K562 treated with DMSO at 1 percent for 12 hours (cell line): Measurements from ENCODE around the gene GGA1. TPM values are rescaled to one million over a fixed set of nuclear protein-coding genes. Genes with fewer than 3 reads are reported as not detected.

Experiments
- total RNA-seq: library from RNA; unstranded; fragments of 300-600 nt; gene quantifications from 2 replicates; pipeline ENCODE4 v1.2.3, GENCODE V29; 2022; ENCODE audit not compliant: insufficient read depth

GGA1 gene
- total RNA-seq = 25.1 and 29.9 TPM in 2 replicates

GRCh38 chr22:37608477-37609239 lies at the start of gene GGA1:
Gene GGA1 (plus strand): TSS chr22:37608834. CDS start chr22:37608861, 27 bp downstream.

GRCh38 chr22:37559901-37560607 lies 48.6 kb upstream of the GGA1 start, which contains the start of gene CDC42EP1:
Gene CDC42EP1 (plus strand): TSS chr22:37560480. CDS start chr22:37566350, 5,870 bp downstream.

GRCh38 chr22:37639070-37639760 lies 30.6 kb downstream of the GGA1 start, which contains the start of gene SH3BP1:
Gene SH3BP1 (plus strand): TSS chr22:37639669. CDS start chr22:37639788, 119 bp downstream.

GRCh38 chr22:37658133-37659065 lies 49.8 kb downstream of the GGA1 start, which contains the start of gene PDXP:
Gene PDXP (plus strand): TSS chr22:37658723. CDS start chr22:37658783, 60 bp downstream.

GRCh38 chr22:37674951-37675929 lies 66.6 kb downstream of the GGA1 start, which contains the start of gene LGALS1:
Gene LGALS1 (plus strand): TSS chr22:37675636. CDS start chr22:37675703, 67 bp downstream.

Other genes with a start within 250 kb of the GGA1 start
- gene ELFN2, start 181.4 kb upstream of the GGA1 start, total RNA-seq = not detected in 2 replicates
- not detected in 2 replicates for gene MFNG, start 122.5 kb upstream of the GGA1 start, total RNA-seq
- gene CARD10, start 89.4 kb upstream of the GGA1 start, total RNA-seq = 3.1 and 3.2 TPM in 2 replicates
- gene CDC42EP1, start 48.4 kb upstream of the GGA1 start, total RNA-seq = 24.9 and 28.1 TPM in 2 replicates
- gene LGALS2, start 28.7 kb upstream of the GGA1 start, total RNA-seq = not detected in 2 replicates
- gene SH3BP1, start 30.8 kb downstream of the GGA1 start, total RNA-seq = 16.3 and 23.5 TPM in 2 replicates
- gene PDXP, start 49.9 kb downstream of the GGA1 start, total RNA-seq = 51.9 and 63.0 TPM in 2 replicates
- 977 and 1,710 TPM in 2 replicates for gene LGALS1, start 66.8 kb downstream of the GGA1 start, total RNA-seq
- gene NOL12, start 77.5 kb downstream of the GGA1 start, total RNA-seq = 14.7 and 19.2 TPM in 2 replicates
- 13.4 and 16.9 TPM in 2 replicates for gene TRIOBP, start 88.2 kb downstream of the GGA1 start, total RNA-seq
- gene GCAT, start 199.1 kb downstream of the GGA1 start, total RNA-seq = 74.6 and 76.7 TPM in 2 replicates
- 2.0 TPM in 1 of 2 replicates, not detected in the other for gene GALR3, start 214.5 kb downstream of the GGA1 start, total RNA-seq
- 39.9 and 55.0 TPM in 2 replicates for gene ANKRD54, start 235.5 kb downstream of the GGA1 start, total RNA-seq
- gene EIF3L, start 240.6 kb downstream of the GGA1 start, total RNA-seq = 483 and 743 TPM in 2 replicates